ENCODE measurements around the gene HTR1A. TPM values are rescaled to one million over a fixed set of nuclear protein-coding genes. Genes with fewer than 3 reads are reported as not detected.

HTR1A gene
- total and polyA plus RNA-seq, 2 of the 4 experiments (the other 2 are of a cell fraction) = not detected

DNA sequence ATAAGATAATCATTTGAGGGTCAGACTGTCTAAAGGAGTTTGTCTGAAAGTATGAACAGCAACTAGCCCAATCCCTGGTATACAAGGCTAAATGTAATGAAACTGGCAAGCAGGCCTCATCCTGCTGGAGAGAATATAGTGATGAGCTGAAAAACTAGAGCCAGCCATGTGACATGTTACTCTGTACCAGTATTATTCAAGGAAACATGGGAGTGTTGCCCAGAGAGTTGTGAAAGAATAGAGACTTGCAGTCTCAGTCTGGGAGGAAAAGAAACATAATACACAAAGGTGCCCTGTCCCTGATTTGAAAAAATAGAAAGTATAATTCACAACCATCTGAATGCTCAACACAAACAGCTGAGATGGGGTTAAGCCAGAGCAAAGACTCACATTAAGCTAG is 37.9 kb upstream of the HTR1A start:
- no peak overlapping the region for H3K4me2 ChIP-seq (ENCODE audit: low read depth, low read length)
- dilution Hi-C loops (cut with HindIII; ENCODE audit: low sequenced_read_pairs, unreplicated experiment) (no loop called here), in situ Hi-C loops (cut with MboI; ENCODE audit: low sequenced_read_pairs) (no loop called here), intact Hi-C loops (cut with micrococcal nuclease) (no loop called here)
- no peak overlapping the region for H4K8ac ChIP-seq (ENCODE audit: low read depth in 2 of 2, low read length in 2 of 2)
- H4K5ac ChIP-seq (ENCODE audit: low read depth, low read length) = no peak overlapping the region
- H2BK20ac ChIP-seq (ENCODE audit: low read depth, low read length) = no peak overlapping the region
- no peaks in the 10 kb centered on the region for H3K79me1 ChIP-seq (ENCODE audit: low read depth in 1 of 2, low read length in 2 of 2)
- H4K91ac ChIP-seq (ENCODE audit: insufficient read depth, low read depth, low read length) = no peak overlapping the region
- H3K14ac ChIP-seq (replicated peaks; ENCODE audit: low read depth, low read length) = no peak overlapping the region
- H3K9me1 ChIP-seq (ENCODE audit: insufficient read depth, low read length) = no peaks in the 10 kb centered on the region
- H2AFZ ChIP-seq (replicated peaks; ENCODE audit: low read length, poor library complexity) = no peak overlapping the region
- H2AK5ac ChIP-seq (ENCODE audit: low read depth, low read length) = no peak overlapping the region
- no peaks in the 10 kb centered on the region for H3K4me1 ChIP-seq (ENCODE audit: control insufficient read depth, insufficient read depth, low read length)
- ChIA-PET CTCF (no interaction called here), POLR2A (ENCODE audit: unreplicated experiment) (no interaction called here)
- peaks cover 3% of the 10 kb centered on the region for H3K9me3 ChIP-seq (ENCODE audit: control insufficient read depth, insufficient read depth, low read length)
- ATAC-seq (ENCODE audit: low read depth) (no peak), DNase-seq (no peak)
- no peak overlapping the region for H3K4me3 ChIP-seq (ENCODE audit: insufficient read depth, low read depth, low read length)
- no peak overlapping the region for H3K18ac ChIP-seq (ENCODE audit: low read depth, low read length)
- no peaks in the 10 kb centered on the region for H3K36me3 ChIP-seq (ENCODE audit: control insufficient read depth, insufficient read depth, low read length)
- no peaks in the 10 kb centered on the region for H3K27me3 ChIP-seq (ENCODE audit: control insufficient read depth, insufficient read depth, low read length)
- TF ChIP-seq, protein P1, sequence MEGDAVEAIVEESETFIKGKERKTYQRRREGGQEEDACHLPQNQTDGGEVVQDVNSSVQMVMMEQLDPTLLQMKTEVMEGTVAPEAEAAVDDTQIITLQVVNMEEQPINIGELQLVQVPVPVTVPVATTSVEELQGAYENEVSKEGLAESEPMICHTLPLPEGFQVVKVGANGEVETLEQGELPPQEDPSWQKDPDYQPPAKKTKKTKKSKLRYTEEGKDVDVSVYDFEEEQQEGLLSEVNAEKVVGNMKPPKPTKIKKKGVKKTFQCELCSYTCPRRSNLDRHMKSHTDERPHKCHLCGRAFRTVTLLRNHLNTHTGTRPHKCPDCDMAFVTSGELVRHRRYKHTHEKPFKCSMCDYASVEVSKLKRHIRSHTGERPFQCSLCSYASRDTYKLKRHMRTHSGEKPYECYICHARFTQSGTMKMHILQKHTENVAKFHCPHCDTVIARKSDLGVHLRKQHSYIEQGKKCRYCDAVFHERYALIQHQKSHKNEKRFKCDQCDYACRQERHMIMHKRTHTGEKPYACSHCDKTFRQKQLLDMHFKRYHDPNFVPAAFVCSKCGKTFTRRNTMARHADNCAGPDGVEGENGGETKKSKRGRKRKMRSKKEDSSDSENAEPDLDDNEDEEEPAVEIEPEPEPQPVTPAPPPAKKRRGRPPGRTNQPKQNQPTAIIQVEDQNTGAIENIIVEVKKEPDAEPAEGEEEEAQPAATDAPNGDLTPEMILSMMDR (conservative IDR thresholded peaks at IDR 0.05; ENCODE audit: low read depth, low read length) = no peak
- TF ChIP-seq, protein P2, sequence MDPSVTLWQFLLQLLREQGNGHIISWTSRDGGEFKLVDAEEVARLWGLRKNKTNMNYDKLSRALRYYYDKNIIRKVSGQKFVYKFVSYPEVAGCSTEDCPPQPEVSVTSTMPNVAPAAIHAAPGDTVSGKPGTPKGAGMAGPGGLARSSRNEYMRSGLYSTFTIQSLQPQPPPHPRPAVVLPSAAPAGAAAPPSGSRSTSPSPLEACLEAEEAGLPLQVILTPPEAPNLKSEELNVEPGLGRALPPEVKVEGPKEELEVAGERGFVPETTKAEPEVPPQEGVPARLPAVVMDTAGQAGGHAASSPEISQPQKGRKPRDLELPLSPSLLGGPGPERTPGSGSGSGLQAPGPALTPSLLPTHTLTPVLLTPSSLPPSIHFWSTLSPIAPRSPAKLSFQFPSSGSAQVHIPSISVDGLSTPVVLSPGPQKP (IDR thresholded peaks at IDR 0.05; ENCODE audit: borderline replicate concordance, low read depth, low read length) = no peak
- no peak for TF ChIP-seq BHLHE40 (IDR thresholded peaks at IDR 0.05; ENCODE audit: low read depth, low read length)
- TF ChIP-seq POLR2A (IDR thresholded peaks at IDR 0.05; ENCODE audit: low read depth, low read length) = no peak
- no peak for TF ChIP-seq RAD21 (IDR thresholded peaks at IDR 0.05; ENCODE audit: low read length)
- no peak for TF ChIP-seq CEBPB (IDR thresholded peaks at IDR 0.05; ENCODE audit: low read depth, low read length)
- TF ChIP-seq NFE2L2 (IDR thresholded peaks at IDR 0.05; ENCODE audit: low read depth, low read length) = no peak
- TF ChIP-seq RFX5 (IDR thresholded peaks at IDR 0.05; ENCODE audit: low read depth, low read length) = no peak
- TF ChIP-seq FOS (IDR thresholded peaks at IDR 0.05; ENCODE audit: low read depth, low read length) = no peak
- no peak for TF ChIP-seq MXI1 (IDR thresholded peaks at IDR 0.05; ENCODE audit: borderline replicate concordance, low read depth, low read length)
- TF ChIP-seq, protein P3, sequence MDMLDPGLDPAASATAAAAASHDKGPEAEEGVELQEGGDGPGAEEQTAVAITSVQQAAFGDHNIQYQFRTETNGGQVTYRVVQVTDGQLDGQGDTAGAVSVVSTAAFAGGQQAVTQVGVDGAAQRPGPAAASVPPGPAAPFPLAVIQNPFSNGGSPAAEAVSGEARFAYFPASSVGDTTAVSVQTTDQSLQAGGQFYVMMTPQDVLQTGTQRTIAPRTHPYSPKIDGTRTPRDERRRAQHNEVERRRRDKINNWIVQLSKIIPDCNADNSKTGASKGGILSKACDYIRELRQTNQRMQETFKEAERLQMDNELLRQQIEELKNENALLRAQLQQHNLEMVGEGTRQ (IDR thresholded peaks at IDR 0.05; ENCODE audit: low read depth, low read length) = no peak
- TF ChIP-seq SMC3 (IDR thresholded peaks at IDR 0.05; ENCODE audit: low read depth, low read length) = no peak
- TF ChIP-seq MAZ (IDR thresholded peaks at IDR 0.05; ENCODE audit: borderline replicate concordance, low read depth, low read length) = no peak
- TF ChIP-seq MAFK (IDR thresholded peaks at IDR 0.05; ENCODE audit: low read depth, low read length) = no peak
- no peak for TF ChIP-seq RCOR1 (IDR thresholded peaks at IDR 0.05; ENCODE audit: insufficient replicate concordance, low read length)
- H2AK9ac ChIP-seq (replicated peaks; ENCODE audit: low read depth, low read length, poor library complexity) = no peak overlapping the region
- H3K4ac ChIP-seq (ENCODE audit: low read depth, low read length) = no peak overlapping the region
- no peak overlapping the region for H3K9ac ChIP-seq (ENCODE audit: low read depth, low read length)
- H2BK5ac ChIP-seq (ENCODE audit: low read depth, low read length, poor library complexity, severe bottlenecking) = no peak overlapping the region
- H2BK120ac ChIP-seq (ENCODE audit: low read depth, low read length) = no peak overlapping the region
- no peaks in the 10 kb centered on the region for H4K20me1 ChIP-seq (ENCODE audit: insufficient read depth, low read length)
- H2BK15ac ChIP-seq (ENCODE audit: low read depth, low read length) = no peak overlapping the region
- no peak overlapping the region for H3K27ac ChIP-seq (ENCODE audit: insufficient read depth, low read length)
- BruUV-seq (replicated peaks) = no TSS peak
- no peak overlapping the region for H3K56ac ChIP-seq (ENCODE audit: extremely low read depth, insufficient read depth, low read length)
- no peak overlapping the region for H3K23ac ChIP-seq (ENCODE audit: low read depth, low read length)

Data from IMR-90 (cell line).